A673 (cell line): ENCODE measurements around the gene RASA3. TPM values are rescaled to one million over a fixed set of nuclear protein-coding genes. Genes with fewer than 3 reads are reported as not detected.

ENCODE experiments used
- BruUV-seq: library from RNA; stranded (reverse); fragments of 400-500 nt; replicated peaks from 2 replicates; lab custom pipeline; 2021; lab: Mats Ljungman, UMichigan
- CTCF ChIA-PET: fragments of 300-600 bp; sonication (Branson Sonifier 250); formaldehyde crosslinking; loops from one replicate; lab custom pipeline; 2022; ENCODE audit warnings: antibody characterized with exemption; lab: Charles Lee
- POLR2A ChIA-PET: fragments of 300-600 bp; sonication (Branson Sonifier 250); formaldehyde crosslinking; loops from one replicate; lab custom pipeline; 2022; ENCODE audit warnings: antibody characterized with exemption; ENCODE audit not compliant: low non-redundant PET; lab: Charles Lee
- DNase-seq: peaks from one replicate; pipeline ENCODE4 v3.0.0-alpha.2; 2015; ENCODE audit warnings: low spot score
- H3K27ac ChIP-seq: fragments of 200-600 bp; sonication (generic); 2 replicates; pipeline ENCODE4 v1.5.1; 2016; ENCODE audit warnings: mixed run types, low read depth, mild to moderate bottlenecking, mixed read lengths, antibody characterized with exemption, low read length; ENCODE audit not compliant: poor library complexity, severe bottlenecking
- H3K27me3 ChIP-seq: fragments of 200-600 bp; sonication (generic); replicated peaks from 2 replicates; pipeline ENCODE4 v1.6.1; 2017; ENCODE audit warnings: mixed run types, low read depth, mild to moderate bottlenecking, mixed read lengths, antibody characterized with exemption, low read length; ENCODE audit not compliant: insufficient read depth, poor library complexity
- H3K36me3 ChIP-seq: fragments of 200-600 bp; sonication (generic); 2 replicates; pipeline ENCODE4 v1.6.1; 2016; ENCODE audit warnings: mixed run types, mild to moderate bottlenecking, mixed read lengths, antibody characterized with exemption, low read length; ENCODE audit not compliant: insufficient read depth, poor library complexity, severe bottlenecking
- H3K4me1 ChIP-seq: fragments of 200-600 bp; sonication (generic); 2 replicates; pipeline ENCODE4 v1.6.1; 2017; ENCODE audit warnings: mixed run types, mild to moderate bottlenecking, mixed read lengths, antibody characterized with exemption, low read length; ENCODE audit not compliant: insufficient read depth, poor library complexity, severe bottlenecking
- H3K4me3 ChIP-seq: fragments of 200-600 bp; sonication (generic); 2 replicates; pipeline ENCODE4 v1.5.1; 2016; ENCODE audit warnings: low read depth, mixed run types, mild to moderate bottlenecking, mixed read lengths, low read length; ENCODE audit not compliant: poor library complexity, severe bottlenecking
- H3K9me3 ChIP-seq: fragments of 200-600 bp; sonication (generic); 2 replicates; pipeline ENCODE4 v1.6.1; 2016; ENCODE audit warnings: mixed run types, low read depth, mild to moderate bottlenecking, mixed read lengths, antibody characterized with exemption, low read length; ENCODE audit not compliant: poor library complexity, severe bottlenecking
- EZH2 ChIP-seq: fragments of 200-600 bp; sonication (generic); IDR thresholded peaks from 2 replicates; pipeline ENCODE4 v1.6.1; 2017; ENCODE audit warnings: borderline replicate concordance, low read depth, mild to moderate bottlenecking, mixed read lengths, antibody characterized with exemption, low read length; ENCODE audit not compliant: poor library complexity, severe bottlenecking
- intact Hi-C: fragments of 100-400 bp; cut with micrococcal nuclease; formaldehyde crosslinking; loops from one replicate; pipeline ENCODE4 v1.10.0; 2022; ENCODE audit not compliant: unreplicated experiment
- total RNA-seq: library from RNA; stranded (reverse); gene quantifications from 2 replicates; pipeline ENCODE4 v1.2.3, GENCODE V29; 2021
- TF ChIP-seq, protein P1 (sequence below): fragments of 300-800, 200-600 bp; sonication (generic); conservative IDR thresholded peaks from 2 replicates; pipeline ENCODE4 v1.5.1; 2017; ENCODE audit warnings: low read depth, mild to moderate bottlenecking, antibody characterized with exemption, low read length, moderate library complexity, mixed read lengths

RASA3 gene
- total RNA-seq, 1 experiment from 2014 or later, result 22.1 TPM

DNA sequence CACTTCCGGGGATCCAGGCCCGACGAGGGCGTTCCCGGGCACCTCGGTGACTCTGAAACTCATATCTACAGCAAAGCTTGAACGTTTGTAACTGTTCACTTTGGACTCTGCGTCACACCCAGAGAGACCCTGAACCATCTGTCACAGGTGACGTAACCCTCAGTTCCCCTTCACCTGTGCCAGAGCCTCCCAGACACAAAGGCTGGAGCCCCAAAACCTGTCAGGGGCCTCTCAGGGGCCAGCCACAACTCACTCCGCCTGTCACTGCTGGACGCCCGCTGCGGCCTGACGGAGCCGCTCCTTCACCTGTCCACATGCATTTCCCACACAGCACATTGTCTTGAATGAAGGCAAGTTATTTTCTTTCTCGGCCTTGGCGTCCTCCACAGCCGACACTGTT is 8.0 kb downstream of the RASA3 start:
- Histone ChIP-seq H3K4me3 (no peak overlapping the region), H3K4me1 (peaks cover 54% of the 10 kb centered on the region), H3K9me3 (no peaks in the 10 kb centered on the region), H3K27ac (no peak overlapping the region), H3K27me3 (no peaks in the 10 kb centered on the region), H3K36me3 (no peaks in the 10 kb centered on the region)
- DNase-seq, result no peak
- CTCF ChIA-PET, result no interaction called here
- BruUV-seq, result no TSS peak
- intact Hi-C loops, result no loop called here
- POLR2A ChIA-PET, result no interaction called here
- TF ChIP-seq, protein P1, sequence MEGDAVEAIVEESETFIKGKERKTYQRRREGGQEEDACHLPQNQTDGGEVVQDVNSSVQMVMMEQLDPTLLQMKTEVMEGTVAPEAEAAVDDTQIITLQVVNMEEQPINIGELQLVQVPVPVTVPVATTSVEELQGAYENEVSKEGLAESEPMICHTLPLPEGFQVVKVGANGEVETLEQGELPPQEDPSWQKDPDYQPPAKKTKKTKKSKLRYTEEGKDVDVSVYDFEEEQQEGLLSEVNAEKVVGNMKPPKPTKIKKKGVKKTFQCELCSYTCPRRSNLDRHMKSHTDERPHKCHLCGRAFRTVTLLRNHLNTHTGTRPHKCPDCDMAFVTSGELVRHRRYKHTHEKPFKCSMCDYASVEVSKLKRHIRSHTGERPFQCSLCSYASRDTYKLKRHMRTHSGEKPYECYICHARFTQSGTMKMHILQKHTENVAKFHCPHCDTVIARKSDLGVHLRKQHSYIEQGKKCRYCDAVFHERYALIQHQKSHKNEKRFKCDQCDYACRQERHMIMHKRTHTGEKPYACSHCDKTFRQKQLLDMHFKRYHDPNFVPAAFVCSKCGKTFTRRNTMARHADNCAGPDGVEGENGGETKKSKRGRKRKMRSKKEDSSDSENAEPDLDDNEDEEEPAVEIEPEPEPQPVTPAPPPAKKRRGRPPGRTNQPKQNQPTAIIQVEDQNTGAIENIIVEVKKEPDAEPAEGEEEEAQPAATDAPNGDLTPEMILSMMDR, result no peak

DNA sequence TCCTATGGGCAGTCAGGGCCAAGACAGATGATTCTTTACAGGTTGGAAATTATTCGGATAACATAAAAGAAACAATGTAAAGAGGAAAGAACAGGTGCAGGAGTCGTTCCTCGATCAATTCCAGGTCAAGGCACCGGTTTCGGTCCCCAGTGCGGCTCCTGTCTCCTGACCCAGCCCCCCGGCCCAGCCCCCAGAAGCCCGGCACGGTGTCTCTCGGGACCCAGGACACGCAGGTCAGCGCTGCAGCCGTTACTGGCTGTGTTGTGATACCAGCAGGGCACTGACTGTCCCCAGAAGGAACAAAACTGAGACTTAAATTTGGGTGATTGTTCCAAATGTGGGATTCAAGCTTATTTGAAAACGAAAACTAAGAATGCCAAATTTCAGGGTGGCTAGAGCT is 8.5 kb downstream of the RASA3 start:
- H3K4me3 ChIP-seq, result no peak overlapping the region
- POLR2A ChIA-PET, result no interaction called here
- BruUV-seq, result no TSS peak

DNA sequence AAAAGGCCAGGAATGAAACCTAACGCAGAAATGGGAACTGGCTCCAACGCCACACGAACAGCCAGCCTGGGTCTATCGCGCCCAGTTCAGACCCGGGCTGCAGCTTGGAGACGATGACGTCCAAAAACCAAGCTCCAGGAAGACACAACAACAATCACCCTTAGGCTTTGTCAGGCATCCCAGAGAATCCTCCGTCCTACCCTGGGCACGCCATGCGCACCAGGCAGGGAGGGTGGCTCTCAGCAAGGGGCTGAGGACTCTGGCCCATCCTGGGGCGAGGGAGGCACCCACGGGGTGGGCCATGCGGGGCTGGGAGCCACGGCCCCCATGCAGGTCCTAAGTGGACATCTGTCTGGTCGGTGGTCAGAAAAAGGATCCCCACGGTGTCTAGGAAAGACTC is 9.0 kb downstream of the RASA3 start:
- no peak for DNase-seq
- intact Hi-C loops, result no loop called here
- Histone ChIP-seq H3K27ac (no peak overlapping the region), H3K27me3 (no peaks in the 10 kb centered on the region), H3K9me3 (no peaks in the 10 kb centered on the region), H3K4me3 (no peak overlapping the region), H3K4me1 (peaks cover 54% of the 10 kb centered on the region), H3K36me3 (no peaks in the 10 kb centered on the region)
- TF ChIP-seq EZH2, result no peak
- TF ChIP-seq, protein P1, result no peak
- CTCF ChIA-PET, result no interaction called here
- no TSS peak for BruUV-seq
- POLR2A ChIA-PET, result no interaction called here

More for the DNA sequence above, 8.5 kb downstream of the RASA3 start:
- H3K27ac ChIP-seq, result no peak overlapping the region
- intact Hi-C loops, result no loop called here
- H3K36me3 ChIP-seq, result no peaks in the 10 kb centered on the region
- H3K9me3 ChIP-seq, result no peaks in the 10 kb centered on the region
- no peak for DNase-seq
- TF ChIP-seq, protein P1, result no peak
- no peak for TF ChIP-seq EZH2
- H3K4me1 ChIP-seq, result peaks cover 54% of the 10 kb centered on the region
- CTCF ChIA-PET, result no interaction called here
- no peaks in the 10 kb centered on the region for H3K27me3 ChIP-seq
